H9 (cell line): ENCODE data around the gene NLRP14. TPM values are rescaled to one million over a fixed set of nuclear protein-coding genes. Genes with fewer than 3 reads are reported as not detected.

ENCODE experiments used
- DNase-seq: peaks from one replicate; pipeline ENCODE4 v3.0.0-alpha.2; 2017
- H2AFZ ChIP-seq: one replicate; pipeline ENCODE4 v1.6.1; 2013; ENCODE audit warnings: mild to moderate bottlenecking, low read length, control low read depth, moderate library complexity
- H2AK5ac ChIP-seq: 2 replicates; pipeline ENCODE4 v1.6.1; 2013; ENCODE audit warnings: low read length, control low read depth, mixed read lengths; ENCODE audit not compliant: insufficient read length
- H2BK120ac ChIP-seq: one replicate; pipeline ENCODE4 v1.6.1; 2013; ENCODE audit warnings: low read depth, mild to moderate bottlenecking, low read length, control low read depth, inconsistent platforms; ENCODE audit not compliant: poor library complexity, severe bottlenecking
- H2BK12ac ChIP-seq: 2 replicates; pipeline ENCODE4 v1.6.1; 2013; ENCODE audit warnings: low read length, control low read depth, mixed read lengths, low read depth; ENCODE audit not compliant: insufficient read length
- H2BK15ac ChIP-seq: 2 replicates; pipeline ENCODE4 v1.6.1; 2013; ENCODE audit warnings: low read depth, low read length, control low read depth
- H2BK20ac ChIP-seq: one replicate; pipeline ENCODE4 v1.6.1; 2013; ENCODE audit warnings: low read depth, mild to moderate bottlenecking, low read length, control low read depth, inconsistent platforms; ENCODE audit not compliant: poor library complexity, severe bottlenecking
- H2BK5ac ChIP-seq: 2 replicates; pipeline ENCODE4 v1.6.1; 2013; ENCODE audit warnings: low read length, control low read depth, mixed read lengths; ENCODE audit not compliant: insufficient read length
- H3K14ac ChIP-seq: 2 replicates; pipeline ENCODE4 v1.6.1; 2013; ENCODE audit warnings: low read length, control low read depth; ENCODE audit not compliant: insufficient read depth
- H3K18ac ChIP-seq: 2 replicates; pipeline ENCODE4 v1.6.1; 2013; ENCODE audit warnings: low read depth, mild to moderate bottlenecking, mixed read lengths, low read length, control low read depth; ENCODE audit not compliant: insufficient read length
- H3K23ac ChIP-seq: 2 replicates; pipeline ENCODE4 v1.6.1; 2013; ENCODE audit warnings: low read length, control low read depth, mixed read lengths, low read depth; ENCODE audit not compliant: insufficient read length
- H3K23me2 ChIP-seq: 2 replicates; pipeline ENCODE4 v1.6.1; 2013; ENCODE audit warnings: low read depth, mild to moderate bottlenecking, mixed read lengths, low read length, control low read depth; ENCODE audit not compliant: insufficient read length, poor library complexity, severe bottlenecking
- H3K27ac ChIP-seq: 2 replicates; pipeline ENCODE4 v1.5.1; 2013; ENCODE audit warnings: low read length, control low read depth, mixed read lengths, low read depth; ENCODE audit not compliant: insufficient read length
- H3K27me3 ChIP-seq: 2 replicates; pipeline ENCODE4 v1.6.1; 2013; ENCODE audit warnings: low read length, control low read depth, inconsistent platforms; ENCODE audit not compliant: insufficient read depth
- H3K4ac ChIP-seq: 2 replicates; pipeline ENCODE4 v1.6.1; 2013; ENCODE audit warnings: low read depth, mild to moderate bottlenecking, control low read depth, inconsistent platforms, low read length, moderate library complexity
- H3K4me1 ChIP-seq: 2 replicates; pipeline ENCODE4 v1.6.1; 2013; ENCODE audit warnings: low read length, control low read depth, inconsistent platforms; ENCODE audit not compliant: insufficient read depth
- H3K4me2 ChIP-seq: 2 replicates; pipeline ENCODE4 v1.6.1; 2013; ENCODE audit warnings: low read length, control low read depth, mixed read lengths; ENCODE audit not compliant: insufficient read length, insufficient read depth
- H3K56ac ChIP-seq: 2 replicates; pipeline ENCODE4 v1.6.1; 2013; ENCODE audit warnings: low read depth, mild to moderate bottlenecking, mixed read lengths, low read length, control low read depth; ENCODE audit not compliant: insufficient read length
- H3K79me1 ChIP-seq: 2 replicates; pipeline ENCODE4 v1.6.1; 2013; ENCODE audit warnings: low read depth, mild to moderate bottlenecking, moderate library complexity, low read length, control low read depth, inconsistent platforms; ENCODE audit not compliant: insufficient read depth, poor library complexity, severe bottlenecking
- H3K79me2 ChIP-seq: 2 replicates; pipeline ENCODE4 v1.6.1; 2013; ENCODE audit warnings: low read length, control low read depth, inconsistent platforms; ENCODE audit not compliant: insufficient read depth
- H3K9ac ChIP-seq: 2 replicates; pipeline ENCODE4 v1.6.1; 2013; ENCODE audit warnings: low read length, control low read depth, mixed read lengths; ENCODE audit not compliant: insufficient read length; ENCODE audit errors: extremely low read depth
- H3K9me3 ChIP-seq: one replicate; pipeline ENCODE4 v1.6.1; 2013; ENCODE audit warnings: low read depth, low read length, inconsistent platforms; ENCODE audit not compliant: control insufficient read depth
- H3T11ph ChIP-seq: one replicate; pipeline ENCODE4 v1.6.1; 2013; ENCODE audit warnings: mild to moderate bottlenecking, low read length, control low read depth, inconsistent platforms
- H4K20me1 ChIP-seq: one replicate; pipeline ENCODE4 v1.6.1; 2013; ENCODE audit not compliant: control insufficient read depth, insufficient read length, insufficient read depth
- H4K5ac ChIP-seq: 2 replicates; pipeline ENCODE4 v1.6.1; 2013; ENCODE audit warnings: low read depth, mild to moderate bottlenecking, mixed read lengths, low read length, control low read depth; ENCODE audit not compliant: insufficient read length
- H4K8ac ChIP-seq: replicated peaks from 2 replicates; pipeline ENCODE4 v1.6.1; 2013; ENCODE audit warnings: low read length, control low read depth, mixed read lengths, low read depth; ENCODE audit not compliant: insufficient read length
- H4K91ac ChIP-seq: 2 replicates; pipeline ENCODE4 v1.6.1; 2013; ENCODE audit warnings: low read depth, mild to moderate bottlenecking, moderate library complexity, mixed read lengths, low read length, control low read depth; ENCODE audit not compliant: insufficient read length
- H3K27ac Mint-ChIP-seq, 3 experiments: 2 replicates in 2 of 3; 3 replicates in 1 of 3; pipeline ENCODE4 v1.8.0; 2020 to 2021; ENCODE audit warnings: mixed read lengths in 3 of 3, mild to moderate bottlenecking in 1 of 3, moderate library complexity in 1 of 3
- H3K27me3 Mint-ChIP-seq: 2 replicates; pipeline ENCODE4 v1.8.0; 2021; ENCODE audit warnings: low read depth, mild to moderate bottlenecking, moderate library complexity, mixed read lengths
- H3K36me3 Mint-ChIP-seq, 3 experiments: 2 replicates in 2 of 3; 3 replicates in 1 of 3; pipeline ENCODE4 v1.8.0; 2020 to 2021; ENCODE audit warnings: low read depth in 3 of 3, mixed read lengths in 3 of 3; ENCODE audit not compliant: insufficient read depth in 1 of 3
- H3K4me1 Mint-ChIP-seq, 2 experiments: 2 replicates each; pipeline ENCODE4 v1.8.0; 2020; ENCODE audit warnings: mixed read lengths in 2 of 2
- H3K4me3 Mint-ChIP-seq, 2 experiments: 2 replicates in 1 of 2; 3 replicates in 1 of 2; pipeline ENCODE4 v1.8.0; 2020 to 2021; ENCODE audit warnings: mild to moderate bottlenecking in 2 of 2, mixed read lengths in 2 of 2, moderate library complexity in 1 of 2
- H3K9me3 Mint-ChIP-seq, 2 experiments: 2 replicates in 1 of 2; 3 replicates in 1 of 2; pipeline ENCODE4 v1.8.0; 2020; ENCODE audit warnings: mild to moderate bottlenecking in 2 of 2, mixed read lengths in 2 of 2, moderate library complexity in 1 of 2
- WGBS: extraction: QIAGEN DNeasy Blood & Tissue Kit; methylation state at CpG from one replicate; pipeline ENCODE4 v1.1.7; 2013; ENCODE audit warnings: missing lambda C conversion rate, low lambda C conversion rate, mixed read lengths; ENCODE audit not compliant: insufficient read length; ENCODE audit errors: extremely low coverage; 5-methylcytosine and 5-hydroxymethylcytosine counted together
- total RNA-seq: library from RNA; stranded (reverse); gene quantifications from 2 replicates; pipeline ENCODE4 v1.2.1, GENCODE V29; 2021
- TF ChIP-seq, protein P1 (sequence below): fragments of 200-600 bp; sonication (generic); conservative IDR thresholded peaks from 3 replicates; pipeline ENCODE4 v1.8.0; 2021; ENCODE audit warnings: antibody characterized with exemption, mild to moderate bottlenecking

NLRP14 gene
- total RNA-seq, 1 experiment from 2014 or later = 0.07 TPM

DNA sequence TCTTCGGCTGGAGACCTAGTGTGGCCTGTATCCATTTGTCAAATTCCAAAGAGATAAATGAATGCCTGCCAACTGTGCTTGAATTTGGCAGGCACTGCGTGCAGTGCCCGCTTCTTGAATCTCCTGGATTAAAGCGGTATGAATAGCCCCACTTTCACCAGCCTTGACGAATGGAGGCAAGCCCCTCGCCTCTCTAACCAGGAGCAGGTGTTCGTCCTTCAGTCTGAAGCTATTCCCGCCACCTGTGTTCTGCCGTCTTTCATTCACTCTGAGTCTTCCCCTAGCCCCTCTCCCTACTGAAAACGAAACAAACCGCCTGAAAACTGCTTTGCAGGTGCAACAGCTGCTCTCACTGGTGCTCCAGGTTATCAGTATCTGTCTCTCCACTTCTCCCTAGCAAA lies 11.2 kb downstream of the NLRP14 start:
- no CpG with 5 or more reads among the region's 11 CpGs for WGBS
- peaks cover 5% of the 10 kb centered on the region for H3K27me3 Mint-ChIP-seq

More for the DNA sequence above, 11.2 kb downstream of the NLRP14 start:
- no peak overlapping the region for H4K8ac ChIP-seq
- no peak overlapping the region for H2BK20ac ChIP-seq
- H3K4ac ChIP-seq = no peak overlapping the region
- DNase-seq = no peak
- Mint-ChIP-seq H3K27ac (no peak overlapping the region), H3K36me3 (no peaks in the 10 kb centered on the region), H3K4me3 (no peak overlapping the region), H3K4me1 (no peaks in the 10 kb centered on the region), H3K9me3 (no peaks in the 10 kb centered on the region)
- no peak overlapping the region for H2AFZ ChIP-seq
- H2BK15ac ChIP-seq = no peak overlapping the region
- no peak overlapping the region for H2BK120ac ChIP-seq
- H3K18ac ChIP-seq = no peak overlapping the region
- no peak overlapping the region for H3K23ac ChIP-seq
- H3K9me3 ChIP-seq = no peaks in the 10 kb centered on the region
- H2BK5ac ChIP-seq = no peak overlapping the region
- TF ChIP-seq, protein P1, sequence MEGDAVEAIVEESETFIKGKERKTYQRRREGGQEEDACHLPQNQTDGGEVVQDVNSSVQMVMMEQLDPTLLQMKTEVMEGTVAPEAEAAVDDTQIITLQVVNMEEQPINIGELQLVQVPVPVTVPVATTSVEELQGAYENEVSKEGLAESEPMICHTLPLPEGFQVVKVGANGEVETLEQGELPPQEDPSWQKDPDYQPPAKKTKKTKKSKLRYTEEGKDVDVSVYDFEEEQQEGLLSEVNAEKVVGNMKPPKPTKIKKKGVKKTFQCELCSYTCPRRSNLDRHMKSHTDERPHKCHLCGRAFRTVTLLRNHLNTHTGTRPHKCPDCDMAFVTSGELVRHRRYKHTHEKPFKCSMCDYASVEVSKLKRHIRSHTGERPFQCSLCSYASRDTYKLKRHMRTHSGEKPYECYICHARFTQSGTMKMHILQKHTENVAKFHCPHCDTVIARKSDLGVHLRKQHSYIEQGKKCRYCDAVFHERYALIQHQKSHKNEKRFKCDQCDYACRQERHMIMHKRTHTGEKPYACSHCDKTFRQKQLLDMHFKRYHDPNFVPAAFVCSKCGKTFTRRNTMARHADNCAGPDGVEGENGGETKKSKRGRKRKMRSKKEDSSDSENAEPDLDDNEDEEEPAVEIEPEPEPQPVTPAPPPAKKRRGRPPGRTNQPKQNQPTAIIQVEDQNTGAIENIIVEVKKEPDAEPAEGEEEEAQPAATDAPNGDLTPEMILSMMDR = no peak
- no peaks in the 10 kb centered on the region for H4K20me1 ChIP-seq
- H3K4me2 ChIP-seq = no peak overlapping the region
- H3K27ac ChIP-seq = no peak overlapping the region
- no peak overlapping the region for H3T11ph ChIP-seq
- no peak overlapping the region for H4K5ac ChIP-seq
- H2BK12ac ChIP-seq = no peak overlapping the region
- no peak overlapping the region for H3K14ac ChIP-seq
- no peak overlapping the region for H4K91ac ChIP-seq
- H3K79me1 ChIP-seq = no peaks in the 10 kb centered on the region
- no peaks in the 10 kb centered on the region for H3K79me2 ChIP-seq
- no peaks in the 10 kb centered on the region for H3K4me1 ChIP-seq
- no peaks in the 10 kb centered on the region for H3K27me3 ChIP-seq
- H3K23me2 ChIP-seq = no peaks in the 10 kb centered on the region
- H3K9ac ChIP-seq = no peak overlapping the region
- H2AK5ac ChIP-seq = no peak overlapping the region
- no peak overlapping the region for H3K56ac ChIP-seq
